Stimulated activated CD8-positive, alpha-beta memory T cell treated with anti-CD3 and anti-CD28 coated beads, Interleukin-15, amount 100 ng/mL, for 1 hour (primary cell): ENCODE data around the gene UACA.
"Not testable (repeated sequence)": the region's sequence is repeated elsewhere in the genome, so short reads cannot be mapped to it uniquely, and the experiment has no call there.

Source experiments
- DNase-seq: peaks from one replicate; pipeline ENCODE4 v3.0.0-alpha.2; 2020; ENCODE audit warnings: low read depth

The UACA gene

DNA sequence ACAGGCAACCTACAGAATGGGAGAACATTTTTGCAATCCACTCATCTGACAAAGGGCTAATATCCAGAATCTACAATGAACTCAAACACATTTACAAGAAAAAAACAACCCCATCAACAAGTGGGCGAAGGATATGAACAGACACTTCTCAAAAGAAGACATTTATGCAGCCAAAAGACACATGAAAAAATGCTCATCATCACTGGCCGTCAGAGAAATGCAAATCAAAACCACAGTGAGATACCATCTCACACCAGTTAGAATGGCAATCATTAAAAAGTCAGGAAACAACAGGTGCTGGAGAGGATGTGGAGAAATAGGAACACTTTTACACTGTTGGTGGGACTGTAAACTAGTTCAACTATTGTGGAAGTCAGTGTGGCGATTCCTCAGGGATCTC is 100.3 kb downstream of the UACA start:
- DNase-seq = not testable (repeated sequence)

DNA sequence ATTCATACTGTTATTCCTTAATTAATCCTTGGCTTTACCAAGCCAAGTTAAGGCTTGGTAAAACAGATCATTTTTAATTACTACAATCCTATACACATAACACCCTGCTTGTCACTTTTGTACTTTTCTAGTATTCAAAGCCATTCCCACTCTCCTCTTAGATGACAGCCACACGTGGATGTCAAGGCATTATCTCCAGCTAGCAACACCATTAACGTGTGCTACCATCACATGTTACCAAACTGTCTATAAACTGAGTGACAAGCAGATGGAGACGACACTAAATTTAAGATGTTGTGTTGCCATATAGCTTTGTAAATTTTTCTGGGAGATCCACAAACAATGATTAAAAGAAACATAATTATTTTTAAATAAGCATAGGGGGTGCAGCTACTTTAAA is 103.7 kb downstream of the UACA start:
- no peak for DNase-seq

DNA sequence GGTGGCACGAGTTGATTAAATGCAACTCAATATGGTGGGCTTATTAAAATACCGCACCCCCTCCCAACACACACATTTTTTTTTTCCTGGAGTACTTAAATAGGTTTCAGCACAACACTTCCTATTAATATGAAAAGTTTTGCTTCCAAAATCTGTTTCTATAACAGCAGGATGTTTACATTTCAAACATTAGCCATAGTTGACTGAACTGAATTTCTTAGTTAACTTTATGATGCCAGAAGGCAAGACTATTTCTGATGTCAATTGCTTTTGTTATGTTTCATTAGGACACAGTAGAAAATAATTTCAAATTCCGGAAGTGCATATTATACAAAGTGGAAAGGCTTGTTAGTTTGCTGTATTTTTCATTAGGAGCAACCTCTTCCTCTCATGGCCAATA is 104.7 kb downstream of the UACA start:
- no peak for DNase-seq

DNA sequence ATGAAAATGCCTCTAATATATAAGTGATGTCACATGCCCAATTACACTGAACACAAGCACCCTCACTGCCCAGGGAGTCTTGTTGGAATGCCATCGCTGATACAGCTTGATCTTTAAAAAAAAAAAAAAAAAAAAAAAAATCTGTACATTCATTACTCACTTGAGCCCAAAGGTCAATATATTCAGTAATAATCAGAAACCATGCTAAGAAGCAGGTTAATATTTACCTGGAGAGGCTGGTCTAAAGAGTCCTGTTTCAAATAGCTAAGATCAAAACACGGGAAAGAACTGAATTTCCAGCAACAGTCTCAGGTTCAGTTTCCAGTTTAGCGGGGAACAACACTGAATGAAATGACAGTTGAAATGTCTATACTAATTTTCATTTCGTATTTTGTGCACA is 109.9 kb downstream of the UACA start:
- no peak for DNase-seq

DNA sequence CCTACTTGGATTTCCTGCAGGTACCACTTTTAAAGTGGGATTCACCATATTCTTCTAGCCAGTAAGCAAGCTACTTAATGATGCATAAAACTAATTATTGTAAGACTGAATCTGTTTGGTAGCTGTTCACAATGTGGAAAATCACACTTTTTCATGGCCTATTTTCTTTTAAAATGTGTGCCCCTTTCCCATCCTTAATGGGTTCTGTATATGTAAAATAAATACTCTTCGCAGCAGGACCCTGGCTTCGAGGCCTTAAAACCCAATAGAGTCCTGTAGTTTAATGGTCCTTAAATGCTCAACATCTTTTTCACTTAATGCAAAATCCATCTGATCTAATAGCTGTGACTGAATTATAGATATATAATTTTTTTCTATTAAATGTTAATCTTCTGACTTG is 111.0 kb downstream of the UACA start:
- no peak for DNase-seq

DNA sequence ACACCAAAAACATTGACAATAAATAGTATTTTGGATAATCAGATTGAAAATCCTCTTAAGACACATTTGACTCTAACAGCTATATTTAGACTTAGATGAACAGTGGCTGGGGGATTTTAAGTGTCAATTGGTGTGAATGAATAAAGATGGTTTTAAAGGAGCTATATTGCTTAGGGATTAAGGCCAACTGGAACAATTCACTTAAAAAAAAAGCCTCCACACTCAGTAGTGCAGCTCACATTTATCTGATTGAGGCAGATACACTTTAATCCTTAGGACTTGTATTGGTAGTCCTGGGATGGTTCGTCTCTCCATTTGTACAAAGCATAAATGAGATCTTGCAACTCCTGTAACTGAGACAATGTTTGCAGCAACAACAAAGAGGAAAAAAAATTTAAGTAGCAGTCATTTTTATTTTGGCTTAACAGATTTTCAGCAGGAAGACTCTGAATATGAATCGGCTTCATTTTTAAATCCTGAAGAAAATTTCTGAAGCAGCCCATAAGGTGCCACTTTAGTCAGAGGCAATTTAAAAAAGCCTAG is 112.0 kb downstream of the UACA start:
- DNase-seq = no peak

DNA sequence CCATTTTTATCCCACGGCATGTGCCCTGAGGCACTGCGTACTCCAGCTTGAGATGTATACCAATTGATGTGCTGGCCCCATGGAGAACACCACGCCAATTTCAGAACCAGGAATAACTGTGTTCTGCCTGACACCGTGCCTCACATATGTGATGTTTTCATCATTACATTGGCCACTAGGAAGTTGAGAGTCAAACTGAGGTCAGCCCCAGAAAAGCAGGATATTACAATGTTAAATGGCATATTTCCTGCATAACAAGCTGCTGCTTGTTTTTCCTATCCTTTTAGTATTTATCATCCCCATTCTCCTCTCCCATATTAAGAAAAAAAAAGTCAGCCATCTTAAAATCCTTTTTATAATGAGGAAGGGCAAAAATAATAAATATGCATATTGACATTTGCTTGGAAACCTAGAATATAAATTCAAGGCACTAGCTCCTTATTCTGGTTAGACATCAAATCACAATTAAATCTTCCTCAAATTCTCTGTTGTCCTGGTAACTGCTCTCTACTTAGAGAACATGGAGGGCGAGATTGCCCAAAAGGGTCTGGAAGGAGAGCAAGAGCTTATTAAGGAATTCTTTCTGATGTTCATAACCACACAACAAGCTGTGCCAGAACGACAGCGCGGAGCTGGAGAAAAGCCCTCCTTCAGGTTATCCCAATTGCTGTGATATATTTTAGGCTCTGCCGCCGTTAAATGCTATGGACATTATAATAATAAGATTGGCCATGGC is 112.6 kb downstream of the UACA start:
- DNase-seq = no peak

DNA sequence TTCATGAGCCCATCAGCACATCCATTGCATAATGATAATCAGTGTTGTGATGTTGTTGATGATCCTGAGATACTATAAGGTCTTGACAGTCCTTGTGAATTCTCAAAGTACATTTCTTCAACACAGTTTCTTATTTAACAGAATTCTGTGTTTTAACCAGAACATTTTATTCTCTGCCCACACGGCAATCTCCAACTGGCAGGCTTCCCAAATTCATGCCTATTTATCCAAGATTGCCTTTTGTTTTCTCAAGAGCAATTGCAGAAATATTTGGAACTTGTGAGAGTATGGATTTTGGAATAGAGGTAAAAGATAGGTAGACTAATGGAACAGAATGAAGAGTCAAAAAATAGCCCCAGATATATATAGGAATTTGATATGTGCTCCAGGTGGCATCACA is 116.0 kb downstream of the UACA start:
- DNase-seq = no peak

DNA sequence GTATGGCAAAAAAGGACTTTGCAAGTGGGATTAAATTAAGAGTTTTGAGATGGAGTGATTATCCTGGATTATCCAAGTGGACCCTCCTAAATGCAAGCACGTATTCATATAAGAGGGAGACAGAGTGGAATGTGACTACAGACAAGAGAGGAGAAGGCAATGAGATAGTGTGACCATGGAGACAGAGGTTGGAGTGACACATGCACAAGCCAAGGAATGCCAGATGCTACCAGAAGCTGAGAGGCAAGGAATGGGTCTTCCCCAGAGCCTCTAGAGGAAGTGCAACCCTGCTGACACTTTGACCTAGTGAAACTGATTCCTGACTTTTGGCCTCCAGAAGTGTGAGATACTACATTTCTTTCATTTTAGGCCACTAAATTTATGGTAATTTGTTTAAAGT is 117.2 kb downstream of the UACA start:
- DNase-seq = no peak

DNA sequence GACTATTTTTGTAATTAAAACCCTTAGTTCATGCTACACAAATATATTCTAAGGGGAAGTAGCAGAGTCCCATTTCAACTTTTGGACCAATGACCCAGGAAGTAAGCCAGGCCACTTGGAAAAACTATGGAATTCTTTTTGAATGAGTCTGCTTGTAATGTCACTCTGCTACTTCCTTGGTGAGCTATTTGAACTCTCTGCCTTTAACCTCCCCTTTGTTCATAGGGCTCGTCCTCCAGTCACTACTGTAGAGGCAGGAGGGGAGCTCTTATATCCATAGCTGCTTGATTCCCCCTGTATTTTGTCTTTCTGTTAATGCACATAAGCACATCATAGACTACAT is 119.6 kb downstream of the UACA start:
- DNase-seq = no peak

DNA sequence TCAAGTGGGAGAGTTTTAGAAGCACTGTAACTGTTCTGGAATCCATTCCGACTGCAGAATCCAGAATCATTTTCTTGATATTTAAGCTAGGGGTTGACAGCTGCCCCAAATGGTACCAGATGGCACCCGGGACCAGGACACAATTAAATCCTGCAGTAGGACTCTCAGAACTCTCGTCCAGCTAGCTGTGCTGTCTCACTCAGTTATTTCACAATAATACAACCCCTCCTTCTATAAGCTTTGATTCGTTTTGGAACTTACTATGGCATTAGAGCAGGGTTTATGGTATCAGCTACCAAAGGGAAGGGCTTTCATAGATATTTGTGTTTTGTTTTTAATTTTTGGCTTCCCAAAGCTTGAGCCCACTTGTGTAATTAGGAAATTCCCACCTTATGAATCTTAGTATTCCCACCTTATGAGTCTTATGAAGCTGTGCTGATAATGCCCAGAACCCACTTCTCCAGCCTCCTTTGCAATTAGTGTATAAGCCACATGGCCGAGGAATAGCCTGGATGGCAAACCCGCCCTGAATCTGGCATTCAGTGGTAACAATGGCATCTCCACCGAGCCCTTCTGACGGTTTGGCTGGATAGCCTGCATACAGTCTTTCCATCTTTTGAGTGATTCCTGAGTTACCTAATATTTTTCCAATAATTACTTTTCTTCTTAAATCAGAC is 120.1 kb downstream of the UACA start:
- DNase-seq = no peak

DNA sequence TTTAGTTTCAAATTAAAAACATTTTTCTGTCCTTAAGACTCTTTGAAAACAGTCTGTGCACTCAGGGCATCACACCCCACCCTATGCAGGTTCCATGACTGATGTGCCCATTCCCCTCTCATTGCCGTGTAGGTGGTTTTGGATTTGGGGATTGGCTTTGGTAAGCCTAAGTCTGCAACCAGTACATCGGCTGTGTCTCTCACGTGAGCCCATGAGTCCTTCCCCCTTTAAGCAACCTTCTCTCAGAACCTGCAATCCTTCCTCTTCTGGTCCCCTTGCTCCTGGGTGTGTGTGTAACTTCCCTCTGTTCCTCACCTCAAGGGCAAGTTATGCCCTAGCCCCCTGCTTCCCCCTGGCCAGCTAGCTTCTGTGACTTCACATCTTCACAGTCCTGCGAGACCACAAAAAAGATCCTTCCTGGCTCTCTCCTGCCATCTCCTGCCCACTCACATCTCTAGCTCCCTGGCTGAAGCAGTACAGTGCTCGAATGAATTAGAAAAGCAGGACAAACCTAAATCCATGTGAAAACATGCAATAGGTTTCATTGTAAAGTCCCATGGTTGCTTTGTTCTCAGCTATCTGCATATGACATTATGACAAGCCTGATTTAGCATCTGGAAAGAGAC is 126.7 kb downstream of the UACA start:
- DNase-seq = no peak

DNA sequence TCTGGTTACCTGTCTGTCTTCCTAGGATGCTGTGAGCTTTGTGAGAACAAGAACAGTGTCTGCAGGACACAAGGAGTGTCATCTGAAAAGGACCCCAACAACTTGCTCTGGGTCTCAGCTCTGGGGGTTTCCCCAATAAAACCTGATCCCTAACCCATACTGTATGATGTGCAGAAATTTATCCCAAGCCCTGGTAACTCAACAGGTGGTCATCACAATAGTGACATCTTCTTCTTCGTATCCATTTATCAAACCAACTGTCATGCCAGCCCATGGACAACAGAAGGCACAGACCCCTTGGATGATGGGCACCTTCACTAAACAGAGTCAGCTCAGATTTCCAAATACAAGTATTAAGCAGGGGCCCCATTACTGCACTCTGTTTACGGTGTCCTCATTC is 127.5 kb downstream of the UACA start:
- no peak for DNase-seq

DNA sequence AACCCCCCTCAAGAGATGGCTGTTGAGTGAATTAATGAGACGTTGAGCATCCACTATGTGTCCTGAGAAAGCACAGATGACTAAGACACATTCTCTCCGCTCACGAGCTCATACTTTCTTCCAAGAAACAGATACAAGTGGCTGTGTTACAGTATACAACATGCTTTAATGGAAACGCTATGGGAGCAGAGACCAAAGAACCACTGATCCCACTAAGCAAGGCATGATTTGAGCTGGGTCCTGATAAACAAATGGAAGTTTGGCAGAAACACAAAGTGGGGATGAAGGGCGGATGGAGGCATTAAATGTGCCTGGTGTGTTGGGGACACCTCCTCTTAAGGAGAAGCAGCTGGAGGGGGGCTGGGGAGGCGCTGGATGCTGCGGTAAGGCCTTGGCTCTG is 129.4 kb downstream of the UACA start:
- no peak for DNase-seq

DNA sequence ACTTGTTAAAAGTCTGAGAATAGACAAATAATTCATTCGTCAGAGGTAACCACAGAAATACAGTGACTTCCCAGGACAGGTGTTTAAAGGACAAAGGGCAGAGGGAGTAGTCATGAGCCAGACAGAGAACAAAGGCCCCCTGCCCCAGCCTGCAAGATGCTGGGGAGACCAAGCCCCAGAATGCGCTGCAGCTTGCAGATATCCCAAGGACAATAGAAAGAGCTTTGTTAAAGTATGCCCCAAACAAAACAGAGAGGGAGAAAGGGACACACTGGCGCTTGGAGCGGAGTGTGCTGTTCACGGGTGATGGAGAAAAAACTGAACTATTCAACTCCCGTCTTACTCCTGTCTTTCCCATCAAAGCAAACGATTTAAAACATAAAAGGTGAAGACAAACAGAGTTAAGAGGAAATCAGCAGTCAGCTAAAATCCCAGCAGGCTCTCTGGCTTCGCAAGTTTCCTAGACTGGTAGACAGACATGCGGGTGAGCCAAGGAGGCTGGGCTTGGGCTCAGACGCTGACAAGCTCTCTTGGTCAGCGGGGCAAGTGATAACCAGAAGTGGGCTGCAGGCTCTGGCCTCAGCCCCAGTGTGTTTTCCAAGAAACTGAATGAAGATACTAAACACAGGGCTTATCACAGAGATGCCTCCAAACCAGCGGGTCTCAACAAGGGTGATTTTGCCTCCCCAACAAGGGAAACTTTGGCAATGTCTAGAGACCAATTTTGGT is 130.1 kb downstream of the UACA start:
- no peak for DNase-seq

DNA sequence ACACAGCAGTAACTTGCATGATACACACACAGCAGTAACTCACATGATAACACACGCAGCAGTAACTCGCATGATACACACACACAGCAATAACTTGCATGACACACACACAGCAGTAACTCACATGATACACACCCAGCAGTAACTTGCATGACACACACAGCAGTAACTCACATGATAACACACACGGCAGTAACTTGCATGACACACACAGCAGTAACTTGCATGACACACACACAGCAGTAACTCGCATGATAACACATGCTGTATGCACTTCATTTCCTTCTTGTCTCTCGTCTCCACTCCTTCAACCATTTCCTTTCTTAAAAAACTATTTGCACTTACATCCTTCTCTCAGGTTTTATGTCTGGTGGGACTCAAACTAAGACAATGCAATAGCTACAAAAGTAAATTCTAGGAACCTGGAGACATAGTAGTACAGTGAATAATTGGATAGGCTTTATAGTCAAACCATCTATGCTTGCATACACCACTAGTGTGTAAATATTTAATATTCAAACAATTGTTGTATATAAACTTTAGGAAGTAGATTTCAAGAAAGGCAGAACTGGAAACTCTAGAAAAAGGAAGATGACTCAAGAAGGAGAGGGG is 130.8 kb downstream of the UACA start:
- no peak for DNase-seq

DNA sequence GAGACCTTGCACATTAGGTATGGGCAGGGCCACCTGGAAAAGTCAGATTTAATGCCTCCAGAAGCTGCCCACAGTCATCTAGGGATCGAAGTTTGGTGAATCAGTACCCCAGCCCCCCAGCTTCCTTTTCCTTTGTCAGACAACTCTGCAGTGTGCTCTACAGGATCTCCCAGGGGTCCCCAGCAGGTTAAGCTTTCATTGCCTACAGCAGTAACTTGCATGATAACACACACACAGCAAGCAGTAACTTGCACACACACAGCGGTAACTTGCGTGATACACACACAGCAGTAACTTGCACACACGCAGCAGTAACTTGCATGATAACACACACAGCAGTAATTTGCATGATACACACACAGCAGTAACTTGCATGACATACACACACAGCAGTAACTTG is 131.3 kb downstream of the UACA start:
- no peak for DNase-seq

DNA sequence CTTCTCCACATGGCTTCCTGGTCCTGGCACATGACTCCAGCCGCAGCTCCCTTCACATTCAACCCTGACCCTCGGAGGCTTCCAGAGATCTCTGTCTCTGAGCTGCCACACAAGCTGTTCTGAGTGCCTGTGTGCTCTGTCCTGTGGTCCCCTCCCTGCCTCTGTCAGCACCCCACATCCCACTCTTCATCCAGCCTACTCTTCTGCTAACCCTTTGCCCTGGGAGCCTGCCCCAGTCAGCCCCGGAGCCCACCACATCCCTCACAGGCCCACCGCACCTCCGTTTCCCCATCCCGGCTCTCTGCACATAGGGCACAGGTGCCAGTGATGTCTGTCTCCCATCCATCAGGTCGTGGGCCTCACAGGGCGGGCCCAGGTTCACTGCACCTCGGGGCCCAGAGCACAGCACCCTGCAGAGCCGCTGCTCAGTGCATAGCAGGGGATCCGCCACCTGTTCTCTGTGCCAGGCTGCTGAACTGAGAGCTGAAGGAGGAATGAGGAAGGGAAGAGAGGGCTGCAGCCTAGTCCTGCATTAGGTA is 133.6 kb downstream of the UACA start:
- DNase-seq = no peak

DNA sequence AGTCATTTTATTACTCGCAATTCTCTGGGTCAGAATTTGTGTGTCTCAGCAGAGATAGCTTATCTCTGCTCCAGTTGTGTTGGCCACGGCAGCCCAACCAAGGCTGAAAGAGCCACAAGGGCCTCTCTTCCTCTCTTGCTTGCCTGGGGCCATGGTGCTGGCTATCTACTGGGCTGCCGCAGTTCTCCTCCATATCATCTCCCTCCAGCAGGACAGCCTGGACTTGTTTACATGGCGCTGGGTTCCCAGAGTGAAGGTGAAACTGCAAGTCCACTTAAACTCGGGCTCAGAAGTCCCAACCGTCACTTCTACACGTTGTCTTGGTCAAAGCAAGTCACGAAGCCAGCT is 134.8 kb downstream of the UACA start:
- no peak for DNase-seq

DNA sequence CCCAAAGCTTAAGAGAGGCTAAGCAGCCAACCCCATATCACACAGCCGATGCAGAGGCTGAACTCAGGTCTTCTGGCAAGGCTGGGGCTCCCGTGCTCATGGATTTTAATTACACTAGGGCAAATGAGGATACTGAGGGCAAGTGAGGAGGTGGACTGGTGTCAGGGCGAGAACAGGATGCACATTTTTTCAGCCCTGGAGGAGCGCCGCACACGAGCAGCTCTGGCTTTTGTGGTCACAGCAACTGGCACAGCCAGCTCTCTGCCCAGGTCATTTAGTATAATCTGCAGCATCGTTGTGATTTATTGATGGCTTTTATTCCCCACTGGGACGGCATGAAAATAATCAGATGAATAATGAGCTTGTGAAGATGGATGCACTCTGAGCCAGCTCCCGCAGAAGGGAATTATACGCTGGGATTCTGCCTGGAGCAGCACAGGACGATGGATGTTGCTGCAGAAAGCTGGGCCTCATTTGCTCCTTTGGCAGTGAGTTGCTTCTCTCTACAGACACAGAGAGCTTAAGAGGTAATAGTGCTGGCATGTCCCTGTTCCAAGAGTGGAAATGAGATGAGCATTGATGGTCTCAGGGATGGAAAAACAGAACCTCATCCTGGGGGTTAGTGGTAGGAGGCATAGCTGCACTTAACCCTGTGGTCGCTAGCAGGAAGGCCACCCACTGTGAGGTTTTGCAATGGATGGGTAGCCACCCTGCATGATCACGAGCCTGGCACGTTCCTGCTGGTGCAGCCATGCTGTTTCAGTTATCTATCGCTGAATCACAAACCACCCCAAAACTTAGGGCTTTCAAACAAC is 135.4 kb downstream of the UACA start:
- DNase-seq = no peak

DNA sequence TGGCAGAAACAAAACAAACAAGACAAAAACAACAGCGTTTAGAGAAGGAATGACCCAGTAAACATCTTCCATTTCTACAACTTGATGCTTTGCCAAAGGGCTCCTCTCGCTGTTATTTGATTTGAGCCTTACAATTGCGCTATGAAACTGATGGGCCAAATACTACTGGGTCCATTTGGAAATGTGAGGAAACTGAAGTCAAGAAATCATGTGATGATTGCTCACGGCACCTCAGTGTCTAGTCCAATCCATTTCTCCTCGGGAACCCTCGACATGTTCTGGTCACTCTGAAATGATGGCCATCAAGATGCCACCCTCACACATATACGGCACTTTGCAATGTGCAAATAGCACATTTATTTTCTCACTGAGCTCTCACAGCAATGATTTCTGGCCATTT is 136.0 kb downstream of the UACA start:
- no peak for DNase-seq
